Measurements from ENCODE around the gene PDZK1IP1.
"Not testable (repeated sequence)": the region's sequence is repeated elsewhere in the genome, so short reads cannot be mapped to it uniquely, and the experiment has no call there.

PDZK1IP1 gene

DNA sequence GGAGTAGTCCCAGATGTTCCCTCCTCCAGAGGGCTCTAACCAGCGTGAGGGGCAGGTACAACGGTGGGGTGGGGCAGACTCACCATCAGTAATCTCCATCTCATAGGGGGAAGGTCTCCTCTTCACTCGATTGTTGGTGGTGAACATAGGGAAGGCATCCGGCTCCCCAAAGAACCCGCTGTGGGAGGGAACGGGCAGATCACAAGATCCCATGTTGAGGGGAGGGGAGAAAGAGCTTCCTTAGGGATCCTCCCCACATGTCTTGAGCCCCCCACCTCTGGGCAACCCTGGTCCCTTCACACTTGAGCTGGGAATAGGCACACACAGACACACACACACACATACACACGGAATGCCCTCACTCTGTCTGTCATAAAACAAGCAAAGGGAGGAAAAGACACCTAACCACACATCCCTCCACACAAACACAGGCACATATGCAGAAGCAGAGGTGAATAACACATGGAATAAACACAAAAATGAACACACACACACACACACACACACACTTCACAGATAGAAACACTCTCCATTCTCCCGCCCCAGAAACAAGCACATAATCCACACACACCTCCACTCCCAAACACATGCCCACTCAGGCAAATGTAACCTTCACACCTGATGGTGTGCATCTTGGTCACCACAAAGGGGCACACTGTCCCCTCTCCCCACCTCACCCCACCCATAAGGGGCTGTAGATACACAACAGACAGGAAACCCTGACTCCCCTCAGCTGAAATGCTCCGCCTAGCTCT lies 34.3 kb upstream of the PDZK1IP1 start:
- DNase-seq (ENCODE audit: low read depth in 3 of 3): no peak

DNA sequence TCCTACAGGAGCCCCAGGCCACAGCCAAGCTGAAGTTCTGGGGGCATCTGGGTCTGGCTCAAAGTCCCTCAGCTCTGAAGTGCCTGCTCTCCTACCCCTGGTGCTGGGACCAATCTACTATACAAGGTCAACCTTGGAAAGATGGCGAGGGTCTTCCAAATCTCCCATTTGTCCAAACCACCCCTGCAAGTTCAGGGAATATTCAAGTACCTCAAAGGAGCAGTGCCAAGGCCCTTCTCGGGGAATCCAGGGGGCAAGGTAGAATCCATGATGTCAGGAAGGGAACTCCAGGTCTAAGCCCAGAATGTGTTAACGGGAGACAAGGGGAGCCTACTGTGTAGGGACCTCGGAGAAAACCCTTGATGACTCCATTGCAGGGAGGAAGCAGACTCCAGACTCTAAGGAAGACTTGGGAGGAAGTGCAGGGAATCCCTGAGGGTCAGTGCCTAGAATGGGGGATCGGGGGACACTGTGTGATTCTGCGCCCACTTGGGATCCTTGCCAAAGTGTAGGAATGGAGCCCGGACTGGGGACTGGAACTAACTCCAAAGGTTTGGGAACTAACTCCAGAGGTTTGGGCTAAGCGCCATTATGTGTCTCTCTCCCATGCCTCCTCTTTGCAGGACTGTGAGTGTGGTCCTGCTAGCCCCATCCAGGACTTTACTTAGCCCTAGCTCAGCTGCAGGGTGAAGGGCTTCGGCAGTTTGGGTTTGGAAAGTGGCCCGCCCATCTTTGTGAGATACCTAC lies 33.5 kb upstream of the PDZK1IP1 start:
- DNase-seq (ENCODE audit: low read depth in 3 of 3): no peak

DNA sequence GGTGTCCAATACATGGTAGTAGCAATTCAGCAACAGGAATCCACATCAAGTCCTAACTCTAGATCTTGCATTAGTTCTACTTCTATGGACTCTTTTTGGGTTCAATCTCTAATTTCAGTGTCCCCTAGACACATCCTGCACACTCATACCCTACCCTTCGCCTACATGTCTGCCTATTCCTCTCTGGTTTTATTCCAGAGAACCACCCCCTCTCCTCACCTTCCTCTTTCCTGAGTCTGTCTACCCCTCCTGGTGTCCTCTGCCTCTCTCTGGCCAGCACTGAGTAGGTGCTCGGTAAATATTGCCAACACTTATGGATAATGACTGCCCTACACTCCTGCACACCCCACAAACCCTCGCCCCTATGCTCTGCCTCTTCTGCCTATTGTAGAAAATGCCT lies 32.6 kb upstream of the PDZK1IP1 start:
- DNase-seq (ENCODE audit: low read depth in 3 of 3): no peak

DNA sequence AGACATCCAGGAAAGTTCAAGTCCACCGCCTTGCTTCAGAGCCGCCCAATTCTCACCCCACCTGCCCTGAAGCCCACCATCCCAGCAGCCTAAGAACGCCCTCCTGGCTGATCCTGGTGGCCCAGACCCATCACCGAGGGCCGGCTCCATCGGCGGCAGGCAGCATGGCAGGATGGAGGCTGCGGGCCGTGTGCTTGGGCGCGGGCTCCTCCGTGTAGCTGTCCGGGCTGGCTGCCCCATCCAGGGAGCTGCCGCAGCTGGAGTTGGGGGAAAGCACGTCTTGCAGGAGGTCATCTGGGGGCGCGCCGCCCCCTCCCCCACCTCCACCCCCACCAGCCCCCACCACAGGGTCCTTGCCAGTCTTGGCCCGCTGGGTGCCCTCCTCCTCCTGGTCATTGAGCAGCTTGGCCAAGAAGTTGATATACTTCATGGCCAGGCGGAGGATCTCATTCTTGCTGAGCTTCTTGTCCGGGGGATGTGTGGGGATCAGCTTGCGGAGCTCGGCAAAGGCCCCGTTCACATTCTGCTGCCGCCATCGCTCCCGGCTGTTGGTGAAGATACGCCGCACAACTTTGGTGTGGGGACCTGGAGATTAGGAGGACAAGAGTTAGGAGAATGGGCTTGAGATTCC lies 29.9 kb upstream of the PDZK1IP1 start:
- no peak for DNase-seq (ENCODE audit: low read depth in 3 of 3)

DNA sequence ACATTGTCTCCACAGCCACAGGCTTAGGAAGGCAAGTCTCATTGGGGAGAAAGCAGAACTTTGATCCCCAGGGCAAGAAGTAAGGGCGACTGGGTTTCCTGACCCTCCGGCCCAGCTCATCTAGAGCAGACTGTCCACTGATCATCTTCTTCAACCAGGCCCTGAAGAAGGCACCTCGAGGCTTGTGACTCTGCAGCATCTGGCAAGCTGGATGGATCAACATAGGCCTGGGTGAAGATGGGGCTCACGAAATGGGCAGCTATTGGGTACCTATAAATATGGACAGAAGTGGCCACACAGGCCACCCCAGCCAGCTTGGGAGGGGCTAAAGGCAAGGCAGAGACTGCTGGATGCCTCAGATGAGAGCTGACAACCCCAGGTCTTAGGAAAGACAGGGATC lies 29.2 kb upstream of the PDZK1IP1 start:
- no peak for DNase-seq (ENCODE audit: low read depth in 3 of 3)

DNA sequence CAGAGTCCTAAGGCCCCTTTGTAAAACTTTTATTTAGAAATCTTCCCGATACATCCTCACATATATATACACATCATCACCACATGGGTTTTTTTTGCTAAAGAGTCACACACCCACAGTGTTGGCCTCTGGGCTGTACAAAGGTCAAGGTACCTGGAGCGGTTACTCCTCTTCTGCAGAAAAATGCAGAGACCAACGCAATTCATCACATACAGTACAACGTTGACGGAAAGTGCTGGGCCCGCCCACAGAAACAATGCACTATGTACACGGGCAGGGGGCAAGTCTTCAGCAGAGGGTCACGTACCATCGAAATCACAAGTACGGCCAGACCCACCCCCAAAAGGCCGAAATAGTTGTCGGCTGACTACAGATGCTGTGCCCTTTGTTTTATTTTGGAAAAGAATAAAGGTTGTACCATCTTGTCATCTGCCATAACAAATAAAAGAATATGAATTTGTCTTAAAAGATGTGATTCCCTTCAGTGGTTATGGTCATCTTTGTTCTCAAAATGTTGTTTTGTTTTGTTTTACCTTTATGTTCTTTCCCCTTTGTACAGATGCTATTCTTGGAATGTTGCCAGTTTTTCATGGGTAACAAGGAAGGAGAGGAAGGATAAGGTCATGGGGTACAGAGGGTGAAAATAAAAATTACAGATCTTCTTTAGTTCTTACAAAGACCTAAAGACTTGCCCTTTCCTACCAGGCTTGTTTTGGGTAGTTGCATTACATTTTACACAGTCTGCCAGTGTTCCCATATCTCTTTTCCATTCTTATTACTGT lies 26.6 kb upstream of the PDZK1IP1 start:
- DNase-seq (ENCODE audit: low read depth in 3 of 3): no peak

DNA sequence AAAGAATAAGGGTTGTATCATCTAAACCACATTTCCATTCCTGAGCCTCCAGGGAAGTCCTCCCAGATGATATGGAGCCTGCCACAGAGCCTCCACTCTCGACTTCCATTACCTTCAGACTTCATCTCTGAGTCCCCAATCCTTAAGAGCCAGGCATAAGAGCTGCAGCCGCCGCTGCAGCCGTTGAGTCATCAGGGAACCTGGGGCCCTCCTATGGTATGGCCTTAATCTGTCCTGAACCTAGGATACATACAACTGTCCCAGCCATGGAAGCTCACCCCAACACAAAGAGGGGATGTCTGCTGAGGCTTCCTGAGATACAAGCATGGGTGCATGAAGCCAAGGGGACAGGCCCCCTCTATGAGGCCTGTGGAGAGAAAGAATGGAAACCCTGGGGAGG lies 25.9 kb upstream of the PDZK1IP1 start:
- no peak for DNase-seq (ENCODE audit: low read depth in 3 of 3)

DNA sequence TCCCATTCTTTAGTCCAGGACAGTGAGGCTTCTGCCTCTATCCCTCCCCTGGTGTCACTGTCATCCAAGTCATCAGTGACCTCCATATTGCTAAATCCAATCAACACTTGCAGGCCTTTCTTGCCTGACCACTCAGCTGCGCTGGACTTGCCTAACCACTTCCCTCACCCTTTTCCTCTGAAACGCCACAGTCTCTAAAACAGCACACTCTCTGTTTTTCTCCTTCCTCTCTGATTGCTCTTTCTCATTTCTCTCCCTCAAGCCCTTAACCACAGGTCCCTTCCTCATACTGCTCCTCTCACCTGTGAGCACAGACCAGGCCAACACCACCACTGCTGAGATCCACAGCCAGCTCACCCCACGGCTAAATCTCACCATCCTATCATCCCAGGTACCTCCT lies 24.7 kb upstream of the PDZK1IP1 start:
- DNase-seq (ENCODE audit: low read depth in 3 of 3): no peak

DNA sequence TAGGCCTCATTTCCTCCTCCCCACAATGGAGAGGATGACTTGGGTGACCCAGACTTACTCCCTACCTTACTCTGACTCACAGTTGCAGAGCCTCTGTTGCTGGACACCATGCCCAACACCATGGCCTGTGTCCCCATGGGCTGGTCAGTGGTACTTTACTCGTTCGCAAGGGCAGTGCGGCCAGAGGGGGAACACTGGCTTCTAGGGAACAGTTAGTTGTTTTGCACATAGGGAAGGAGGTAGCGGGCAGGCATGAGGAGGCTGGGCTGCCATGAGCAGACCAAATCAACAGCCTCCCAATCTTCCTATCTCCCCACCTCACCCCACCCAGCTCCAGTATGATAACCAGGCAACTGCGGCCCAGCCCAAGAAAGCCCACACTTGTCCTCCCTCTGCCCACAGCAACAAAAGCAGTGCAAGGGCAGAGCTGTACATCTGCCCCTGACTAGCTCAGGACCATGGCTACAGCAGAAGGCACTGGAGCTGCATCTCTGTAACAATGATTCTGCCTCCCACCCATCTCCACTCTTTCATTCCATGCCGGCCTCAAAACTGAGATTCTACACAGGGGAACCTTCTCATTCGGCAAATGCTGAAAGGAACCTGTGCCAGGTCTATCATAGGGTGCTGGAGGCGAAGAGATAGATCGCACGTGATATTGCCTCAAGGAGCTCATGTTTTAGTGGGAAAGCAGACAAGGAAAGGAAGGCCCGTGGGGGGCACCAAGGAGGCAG lies 23.6 kb upstream of the PDZK1IP1 start:
- DNase-seq (ENCODE audit: low read depth in 3 of 3): no peak

DNA sequence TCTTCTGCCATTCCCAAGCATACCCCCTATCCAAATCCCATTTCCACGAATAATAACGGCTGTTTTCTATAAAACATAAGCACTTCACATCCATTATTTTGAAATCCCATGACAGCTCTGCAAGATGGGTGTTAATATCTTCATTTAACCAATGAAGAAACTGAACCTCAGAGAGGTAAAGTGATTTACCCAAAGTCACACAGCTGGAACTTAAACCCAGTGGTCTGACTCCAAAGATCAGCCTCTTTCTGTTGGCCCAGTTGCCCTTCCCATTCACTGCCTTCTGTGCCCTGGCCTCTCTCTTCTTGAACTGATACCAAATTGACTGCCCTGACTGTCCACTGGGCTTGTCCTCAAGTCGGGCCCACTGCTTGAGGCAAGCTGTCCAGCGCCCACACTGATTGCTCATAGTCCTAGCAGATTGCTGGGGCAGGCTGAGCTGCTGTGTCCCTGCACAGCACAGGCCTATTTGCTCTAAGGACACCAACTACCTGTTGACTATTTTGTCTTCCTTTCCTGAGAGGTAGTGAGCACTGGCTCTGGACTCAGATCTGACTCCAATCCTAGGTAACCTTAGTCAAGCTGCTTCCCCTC lies 22.9 kb upstream of the PDZK1IP1 start:
- no peak for DNase-seq (ENCODE audit: low read depth in 3 of 3)

DNA sequence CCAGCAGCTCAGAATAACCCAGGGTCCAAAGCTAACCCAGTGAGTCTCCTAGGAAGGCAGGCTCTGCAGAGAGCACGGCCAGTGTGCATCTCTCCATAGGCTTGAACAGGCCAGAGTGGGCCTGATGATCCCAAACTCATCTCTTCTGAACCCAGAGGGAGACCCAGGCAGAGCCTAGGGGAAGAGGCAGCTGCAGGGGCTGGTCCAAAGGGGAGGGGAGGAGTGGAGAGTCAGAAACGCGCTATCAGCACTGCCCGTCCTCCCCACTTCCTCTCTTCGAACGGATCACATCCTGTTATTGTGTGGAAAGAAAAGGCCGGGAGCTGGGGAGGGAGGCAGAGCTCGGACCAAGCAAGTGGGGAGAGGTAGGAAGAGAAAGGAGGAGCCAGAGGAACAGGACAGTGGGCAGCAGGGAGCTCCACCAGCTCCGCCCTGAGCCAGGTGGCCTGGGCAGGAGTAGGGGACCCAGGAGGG lies 22.0 kb upstream of the PDZK1IP1 start:
- DNase-seq (ENCODE audit: low read depth in 3 of 3): no peak

DNA sequence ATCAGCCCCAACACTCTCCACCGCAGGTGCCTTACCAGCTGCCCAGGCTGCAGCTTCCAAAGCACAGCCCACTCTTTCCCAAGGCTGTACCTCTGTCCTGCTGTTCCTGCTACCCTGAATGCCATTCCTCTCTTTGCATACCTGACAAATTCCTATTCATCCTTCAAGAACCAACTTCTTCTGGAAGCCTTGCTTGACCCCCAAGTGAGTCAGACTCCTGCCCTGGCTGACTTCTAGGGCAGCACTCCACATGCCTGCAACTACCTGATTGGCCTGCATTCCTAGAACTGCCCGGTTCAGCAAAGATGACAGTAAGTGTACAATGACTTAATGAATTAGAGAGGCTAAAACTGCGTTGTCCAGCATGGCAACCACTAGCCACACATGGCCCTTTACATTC lies 20.8 kb upstream of the PDZK1IP1 start:
- DNase-seq (ENCODE audit: low read depth in 3 of 3): no peak

DNA sequence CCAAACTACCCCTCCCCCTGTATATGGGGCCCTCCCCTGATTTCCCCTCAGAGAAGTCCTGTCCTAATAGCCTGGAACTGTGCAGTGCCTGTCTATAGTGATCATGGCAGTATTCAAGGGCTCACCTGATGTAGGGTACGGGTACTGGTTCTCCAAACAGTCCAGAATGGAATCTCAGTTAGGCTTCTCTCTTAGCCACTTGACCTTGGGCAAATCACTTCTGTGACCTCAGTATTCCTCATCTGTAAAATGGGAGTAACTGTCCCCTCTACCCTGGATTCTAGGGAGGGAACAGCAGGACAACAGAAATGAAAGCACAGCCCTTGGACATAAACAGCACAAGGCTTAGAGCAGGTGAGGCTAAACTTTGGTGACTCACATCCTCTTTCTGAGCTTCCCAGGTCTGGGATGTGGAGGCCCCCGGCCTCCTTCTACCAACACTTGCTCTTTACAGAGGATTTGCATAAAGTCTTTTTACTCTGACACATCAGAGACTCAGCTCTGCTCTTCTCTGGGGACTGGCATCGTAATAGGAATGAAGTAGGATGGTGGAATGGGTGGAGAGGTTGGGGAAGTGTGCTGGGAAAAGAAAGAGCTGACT lies 20.0 kb upstream of the PDZK1IP1 start:
- no peak for DNase-seq (ENCODE audit: low read depth in 3 of 3)

DNA sequence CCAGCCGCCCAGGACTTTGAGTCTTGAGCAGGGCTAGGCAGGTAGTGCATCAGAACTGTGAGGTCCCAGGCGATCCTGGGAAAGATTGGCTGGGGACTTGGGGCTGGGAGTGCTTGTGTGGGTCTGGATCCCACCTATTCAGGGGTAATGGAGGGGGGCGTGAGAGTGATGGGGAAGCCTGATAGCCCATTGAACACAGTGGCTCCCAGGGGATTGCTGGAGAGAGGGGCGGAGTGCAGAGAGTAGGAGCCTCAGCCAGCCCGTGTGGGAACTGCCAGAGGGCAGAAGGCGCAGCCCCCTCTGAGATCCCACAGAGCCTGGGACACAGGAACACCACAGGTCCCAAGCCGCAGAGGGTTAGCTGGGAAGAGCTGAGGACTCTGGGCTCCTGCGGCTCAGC lies 19.3 kb upstream of the PDZK1IP1 start:
- DNase-seq (ENCODE audit: low read depth in 3 of 3): no peak

DNA sequence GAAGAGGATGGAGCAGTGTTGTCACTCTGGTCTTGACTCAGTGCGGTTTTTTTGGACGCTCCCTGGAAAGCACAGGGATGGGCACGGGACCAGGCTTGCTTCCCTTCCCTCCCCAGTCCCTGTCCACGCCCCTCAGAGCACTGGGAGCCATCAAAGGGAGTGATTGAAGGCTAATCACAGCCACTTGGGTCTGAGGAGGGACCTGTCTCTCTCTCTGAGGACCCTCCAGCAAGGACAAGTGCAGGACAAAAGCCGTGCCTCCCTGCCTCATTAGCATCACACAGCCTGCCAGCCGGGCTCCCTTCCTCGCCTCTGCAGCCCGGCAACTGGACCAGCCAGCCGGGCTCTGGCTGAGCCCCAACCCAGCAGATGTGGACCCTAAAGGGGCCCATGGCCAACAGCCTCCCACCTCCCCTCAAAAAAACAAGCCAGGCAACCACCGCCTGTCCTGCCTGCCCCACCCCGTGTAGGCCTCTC lies 18.6 kb upstream of the PDZK1IP1 start:
- no peak for DNase-seq (ENCODE audit: low read depth in 3 of 3)

DNA sequence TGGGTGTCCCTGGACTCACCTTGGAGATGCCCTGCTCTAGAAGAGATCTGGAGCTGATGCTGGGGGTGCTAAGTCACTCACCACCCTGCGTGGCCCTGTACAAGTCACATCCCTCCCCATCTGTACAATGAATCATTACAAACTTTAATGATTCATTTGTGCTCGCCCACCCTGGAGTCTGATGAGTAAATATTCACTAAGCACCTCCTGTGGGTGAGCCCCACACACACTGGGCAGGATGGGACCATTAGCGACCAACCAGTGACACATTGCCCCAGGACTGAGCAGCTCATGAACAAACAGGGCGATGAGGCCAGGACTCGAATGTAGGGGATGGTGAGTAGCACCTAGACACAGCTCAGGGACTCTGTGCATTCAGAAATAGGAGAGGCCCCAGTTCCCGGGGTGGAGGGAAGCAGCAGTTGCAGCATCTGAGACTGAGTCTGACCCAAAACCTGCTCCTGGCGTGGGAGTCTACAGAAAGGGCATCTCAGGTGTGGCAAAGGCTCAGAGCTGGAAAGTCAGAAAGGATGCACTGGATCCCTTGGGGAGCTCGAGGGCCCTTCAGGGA lies 18.1 kb upstream of the PDZK1IP1 start:
- DNase-seq (ENCODE audit: low read depth in 3 of 3): no peak

DNA sequence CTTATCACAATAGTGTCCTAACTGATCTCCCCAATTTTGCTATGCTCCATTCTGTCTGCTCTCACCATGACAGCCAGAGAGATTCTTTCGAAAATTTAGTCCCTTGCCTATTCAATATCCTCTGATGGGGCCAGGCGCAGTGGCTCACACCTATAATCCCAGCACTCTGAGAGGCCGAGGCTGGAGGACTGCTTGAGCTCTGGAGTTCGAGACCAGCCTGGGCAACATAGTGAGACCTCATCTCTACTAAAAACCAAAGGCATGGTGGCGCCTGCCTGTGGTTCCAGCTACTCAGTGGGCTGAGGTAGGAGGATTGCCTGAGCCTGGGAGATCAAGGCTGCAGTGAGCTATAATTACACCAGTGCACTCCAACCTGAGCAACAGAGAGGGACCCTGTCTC lies 16.1 kb upstream of the PDZK1IP1 start:
- no peak for DNase-seq (ENCODE audit: low read depth in 3 of 3)

DNA sequence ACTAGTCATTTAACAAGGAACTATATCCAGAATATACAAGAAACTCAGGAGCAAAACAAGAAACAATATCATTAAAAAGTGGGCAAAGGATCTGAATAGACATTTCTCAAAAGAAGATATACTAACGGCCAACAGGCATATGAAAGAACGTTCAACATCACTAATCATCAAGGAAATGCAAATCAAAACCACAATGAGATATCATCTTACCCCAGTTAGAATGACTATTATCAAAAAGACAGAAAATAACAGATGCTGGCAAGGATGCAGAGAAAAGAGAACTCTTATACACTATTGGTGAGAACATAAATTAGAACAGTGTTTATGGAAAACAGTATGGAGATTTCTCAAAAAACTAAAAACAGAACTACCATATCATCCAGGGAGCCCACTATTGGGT lies 13.7 kb upstream of the PDZK1IP1 start:
- not testable (repeated sequence) for DNase-seq (ENCODE audit: low read depth in 3 of 3)

DNA sequence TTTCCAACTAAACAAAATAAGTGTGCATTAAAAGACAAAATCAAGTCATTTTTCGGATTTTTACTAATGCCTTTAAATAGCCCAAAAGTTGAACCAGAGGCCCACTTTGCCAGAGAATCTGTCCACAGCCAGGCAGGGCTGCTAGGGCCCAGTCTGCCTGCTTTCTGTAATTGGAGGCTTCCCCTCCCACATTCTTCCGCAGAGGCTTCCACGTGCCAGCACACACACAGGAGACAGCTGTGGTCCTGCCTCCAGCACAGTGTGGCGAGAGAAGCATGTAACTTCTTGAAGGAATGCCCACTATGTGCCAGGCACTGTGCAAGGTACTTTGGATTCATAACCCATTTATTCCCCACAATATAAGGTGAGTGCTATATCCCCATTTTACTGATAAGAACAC lies 11.3 kb upstream of the PDZK1IP1 start:
- no peak for DNase-seq (ENCODE audit: low read depth in 3 of 3)

DNA sequence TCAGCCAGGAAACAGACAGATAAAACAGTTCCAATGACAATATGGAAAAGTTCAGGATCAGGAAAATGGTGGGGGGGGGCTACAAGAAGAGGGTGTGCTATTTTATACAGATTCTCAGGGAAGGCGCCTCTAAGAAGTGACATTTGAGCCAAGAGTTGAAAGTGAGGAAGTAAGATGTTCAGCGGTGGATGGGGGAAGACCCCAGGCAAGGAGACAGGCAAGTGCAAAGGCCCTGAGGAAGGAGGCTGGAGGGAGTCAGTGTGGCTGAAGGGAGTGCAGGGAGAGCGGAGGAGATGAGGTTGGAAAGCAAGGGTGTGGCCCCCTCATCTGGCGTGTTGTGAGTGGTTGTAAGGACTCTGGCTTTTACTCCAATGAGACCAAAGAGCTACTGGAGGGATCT lies 8.4 kb upstream of the PDZK1IP1 start:
- DNase-seq (ENCODE audit: low read depth in 3 of 3): no peak
